ENCODE measurements around the gene GATC. TPM values are rescaled to one million over a fixed set of nuclear protein-coding genes. Genes with fewer than 3 reads are reported as not detected.

GATC gene
- polyA plus RNA-seq, 1 donor = 34.8 TPM

DNA sequence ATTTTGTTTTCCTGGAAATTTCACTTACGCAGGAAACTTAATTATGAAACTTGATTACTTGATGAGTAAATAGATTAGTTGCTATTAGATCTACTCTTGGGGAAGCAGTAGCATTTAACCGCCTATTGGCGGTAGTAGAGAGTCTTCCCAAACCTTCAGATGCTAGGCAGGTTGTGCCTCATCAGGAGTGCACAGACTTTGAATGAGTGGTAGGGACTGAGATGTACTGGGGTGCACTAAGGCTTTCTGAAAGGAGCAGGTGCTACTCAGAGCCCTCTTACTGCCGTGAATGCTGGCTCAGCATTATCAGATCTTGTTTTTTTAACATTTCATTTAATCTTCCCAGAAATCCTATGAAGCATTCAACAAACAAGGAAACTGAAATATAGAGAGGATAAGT lies 7.7 kb downstream of the GATC start:
- WGBS (ENCODE audit: insufficient coverage, low lambda C conversion rate) = no CpG with 5 or more reads among the region's 4 CpGs

DNA sequence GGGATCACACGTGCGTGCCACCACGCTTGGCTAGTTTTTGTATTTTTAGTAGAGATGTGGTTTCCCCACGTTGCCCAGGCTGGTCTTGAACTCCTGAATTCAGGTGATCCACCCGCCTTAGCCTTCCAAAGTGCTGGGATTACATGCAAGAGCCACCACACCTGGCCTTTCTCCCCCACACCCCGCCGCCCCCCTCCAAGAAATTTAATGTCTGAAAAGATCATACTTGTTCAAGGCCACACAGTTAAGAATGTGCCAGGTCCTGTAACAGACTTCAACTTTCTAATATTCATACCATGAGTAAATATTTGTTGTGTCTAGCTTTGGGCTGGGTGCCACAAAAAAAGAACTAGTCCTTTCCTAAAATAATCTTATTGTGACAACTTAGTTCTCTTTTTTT lies 9.1 kb downstream of the GATC start:
- Histone ChIP-seq H3K27ac (ENCODE audit: low read length) (no peak overlapping the region), H3K27me3 (ENCODE audit: control insufficient read depth, insufficient read depth, low read length) (no peaks in the 10 kb centered on the region), H3K4me3 (ENCODE audit: low read length) (no peak overlapping the region), H3K9me3 (ENCODE audit: control insufficient read depth, low read depth, low read length) (no peaks in the 10 kb centered on the region), H3K36me3 (ENCODE audit: control insufficient read depth, insufficient read depth, low read length) (peaks cover 57% of the 10 kb centered on the region), H3K4me1 (ENCODE audit: control insufficient read depth, insufficient read depth, low read length) (peaks cover 8% of the 10 kb centered on the region)
- no peak for DNase-seq
- no CpG with 5 or more reads among the region's 7 CpGs for WGBS (ENCODE audit: insufficient coverage, low lambda C conversion rate)

More for the DNA sequence above, 7.7 kb downstream of the GATC start:
- Histone ChIP-seq H3K36me3 (ENCODE audit: control insufficient read depth, insufficient read depth, low read length) (peaks cover 54% of the 10 kb centered on the region), H3K9me3 (ENCODE audit: control insufficient read depth, low read depth, low read length) (no peaks in the 10 kb centered on the region), H3K4me1 (ENCODE audit: control insufficient read depth, insufficient read depth, low read length) (peaks cover 8% of the 10 kb centered on the region), H3K4me3 (ENCODE audit: low read length) (no peak overlapping the region), H3K27me3 (ENCODE audit: control insufficient read depth, insufficient read depth, low read length) (no peaks in the 10 kb centered on the region), H3K27ac (ENCODE audit: low read length) (no peak overlapping the region)
- no peak for DNase-seq

DNA sequence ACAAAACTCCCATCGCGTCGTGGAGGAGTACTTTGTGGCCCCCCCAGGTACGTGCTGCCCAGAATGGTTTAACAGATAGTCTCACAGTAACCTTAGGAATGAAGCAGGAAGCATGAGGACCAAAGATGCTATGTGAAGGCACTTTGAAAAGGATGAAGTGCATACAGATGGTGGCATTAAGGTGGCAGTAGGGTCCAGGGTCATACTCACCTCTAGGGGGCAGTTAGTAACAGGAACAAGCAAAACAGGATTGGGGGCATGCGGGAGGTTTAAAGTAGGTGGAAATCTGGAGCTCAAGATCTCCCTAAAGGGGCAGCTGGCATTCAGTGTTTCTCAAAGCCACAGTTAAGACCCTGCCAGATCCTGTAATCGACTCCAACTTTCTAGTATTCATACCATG lies 10.9 kb downstream of the GATC start:
- DNase-seq = no peak
- Histone ChIP-seq H3K4me3 (ENCODE audit: low read length) (no peak overlapping the region), H3K27me3 (ENCODE audit: control insufficient read depth, insufficient read depth, low read length) (no peaks in the 10 kb centered on the region), H3K36me3 (ENCODE audit: control insufficient read depth, insufficient read depth, low read length) (peaks cover 67% of the 10 kb centered on the region), H3K4me1 (ENCODE audit: control insufficient read depth, insufficient read depth, low read length) (peaks cover 8% of the 10 kb centered on the region), H3K27ac (ENCODE audit: low read length) (no peak overlapping the region), H3K9me3 (ENCODE audit: control insufficient read depth, low read depth, low read length) (no peaks in the 10 kb centered on the region)
- WGBS (ENCODE audit: insufficient coverage, low lambda C conversion rate) = 60% methylated on average over 1 of the region's 6 CpGs

DNA sequence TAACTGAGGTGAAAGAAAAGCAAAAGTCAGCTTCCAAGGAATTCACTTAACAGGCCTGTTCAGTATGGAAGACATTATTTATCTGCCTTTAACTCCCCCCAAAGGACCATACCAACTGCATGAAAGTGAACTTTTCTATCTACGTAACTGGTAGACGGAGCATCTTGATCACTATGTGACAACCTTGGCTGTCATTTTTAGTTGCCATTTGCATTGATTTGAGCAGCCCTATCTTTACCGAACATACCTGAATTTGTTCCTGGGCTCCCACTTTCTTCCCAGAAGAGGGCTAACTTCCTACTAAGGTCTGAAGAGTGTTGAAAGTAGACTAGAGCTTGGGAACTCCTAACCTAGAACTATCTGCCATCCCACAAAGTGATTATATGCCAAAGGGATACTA lies 13.9 kb downstream of the GATC start:
- H3K27me3 ChIP-seq (ENCODE audit: control insufficient read depth, insufficient read depth, low read length) = no peaks in the 10 kb centered on the region
- no peaks in the 10 kb centered on the region for H3K4me1 ChIP-seq (ENCODE audit: control insufficient read depth, insufficient read depth, low read length)
- H3K4me3 ChIP-seq (ENCODE audit: low read length) = no peak overlapping the region
- H3K27ac ChIP-seq (ENCODE audit: low read length) = no peak overlapping the region
- no peaks in the 10 kb centered on the region for H3K9me3 ChIP-seq (ENCODE audit: control insufficient read depth, low read depth, low read length)
- no CpG with 5 or more reads among the region's 3 CpGs for WGBS (ENCODE audit: insufficient coverage, low lambda C conversion rate)
- no peak for DNase-seq
- peaks cover 88% of the 10 kb centered on the region for H3K36me3 ChIP-seq (ENCODE audit: control insufficient read depth, insufficient read depth, low read length)

DNA sequence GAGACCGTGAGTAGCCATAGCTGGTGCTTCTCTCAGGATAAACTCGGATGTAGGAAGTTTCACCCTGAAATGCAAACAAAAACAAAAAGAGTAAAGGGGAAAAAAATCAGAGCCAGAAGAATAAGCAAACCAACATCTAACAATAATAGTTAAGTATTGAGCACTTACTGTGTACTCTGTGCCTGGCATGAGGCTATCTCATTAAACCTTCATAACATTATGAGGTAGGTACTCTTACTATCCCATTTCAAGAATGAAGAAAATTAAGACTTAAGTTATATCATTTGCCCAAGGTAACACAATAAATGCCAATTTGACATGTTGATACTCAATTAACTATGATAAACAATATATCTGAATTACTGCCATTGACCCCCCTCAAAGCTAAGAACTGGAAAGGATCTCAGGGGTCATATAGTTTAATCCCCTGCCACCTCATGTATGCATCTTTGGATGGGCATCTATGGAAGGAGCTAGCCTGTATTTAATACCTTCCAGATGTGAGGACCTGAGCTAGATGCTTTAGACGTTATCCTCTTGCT lies 15.9 kb downstream of the GATC start:
- DNase-seq = no peak
- H3K27ac ChIP-seq (ENCODE audit: low read length) = no peak overlapping the region
- no peaks in the 10 kb centered on the region for H3K4me1 ChIP-seq (ENCODE audit: control insufficient read depth, insufficient read depth, low read length)
- WGBS (ENCODE audit: insufficient coverage, low lambda C conversion rate) = 40% methylated on average over 1 of the region's 3 CpGs
- no peaks in the 10 kb centered on the region for H3K27me3 ChIP-seq (ENCODE audit: control insufficient read depth, insufficient read depth, low read length)
- H3K36me3 ChIP-seq (ENCODE audit: control insufficient read depth, insufficient read depth, low read length) = peaks cover 83% of the 10 kb centered on the region
- no peak overlapping the region for H3K4me3 ChIP-seq (ENCODE audit: low read length)
- no peaks in the 10 kb centered on the region for H3K9me3 ChIP-seq (ENCODE audit: control insufficient read depth, low read depth, low read length)

DNA sequence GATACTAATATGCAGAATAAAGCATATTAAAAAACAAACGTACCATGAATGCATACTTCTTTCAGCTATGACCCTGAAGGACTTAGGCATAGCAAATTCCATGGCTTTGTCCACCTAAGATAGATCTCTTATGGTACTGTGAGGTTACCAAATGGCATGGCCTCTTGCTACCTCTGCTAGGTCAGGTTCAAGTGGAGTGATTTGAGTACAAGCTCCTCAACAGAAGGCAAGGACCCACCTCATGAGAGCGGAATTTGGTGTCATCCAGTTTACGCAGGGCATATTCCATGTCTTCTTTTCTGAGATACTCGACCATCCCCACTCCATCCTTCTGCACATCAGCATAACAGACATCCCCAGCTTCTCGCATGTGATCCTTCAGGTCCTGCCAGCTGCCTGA lies 17.5 kb downstream of the GATC start:
- peaks cover 5% of the 10 kb centered on the region for H3K4me1 ChIP-seq (ENCODE audit: control insufficient read depth, insufficient read depth, low read length)
- 100% methylated on average over 2 of the region's 5 CpGs for WGBS (ENCODE audit: insufficient coverage, low lambda C conversion rate)
- no peak overlapping the region for H3K4me3 ChIP-seq (ENCODE audit: low read length)
- no peak for DNase-seq
- H3K36me3 ChIP-seq (ENCODE audit: control insufficient read depth, insufficient read depth, low read length) = peaks cover 70% of the 10 kb centered on the region
- no peaks in the 10 kb centered on the region for H3K27me3 ChIP-seq (ENCODE audit: control insufficient read depth, insufficient read depth, low read length)
- H3K9me3 ChIP-seq (ENCODE audit: control insufficient read depth, low read depth, low read length) = no peaks in the 10 kb centered on the region
- no peak overlapping the region for H3K27ac ChIP-seq (ENCODE audit: low read length)

DNA sequence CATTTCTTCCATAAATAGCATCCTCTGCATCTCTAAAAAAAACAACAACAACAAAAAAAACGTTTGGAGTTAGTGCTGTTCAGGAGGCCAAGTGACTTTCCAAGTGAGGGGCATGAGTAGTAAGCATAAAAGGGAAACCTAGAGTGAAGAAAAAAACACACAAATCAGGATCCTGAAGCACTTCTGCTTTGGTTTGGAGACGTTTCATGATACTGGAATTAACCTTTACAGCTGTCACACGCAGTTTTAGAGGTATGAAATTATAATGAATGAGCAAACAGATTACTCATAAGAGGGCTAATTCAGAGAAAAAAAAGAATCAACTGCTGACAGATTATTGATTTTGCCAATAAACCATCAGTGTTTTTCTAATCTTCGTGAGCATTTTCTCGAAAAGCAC lies 19.5 kb downstream of the GATC start:
- Histone ChIP-seq H3K36me3 (ENCODE audit: control insufficient read depth, insufficient read depth, low read length) (peaks cover 54% of the 10 kb centered on the region), H3K27ac (ENCODE audit: low read length) (no peak overlapping the region), H3K9me3 (ENCODE audit: control insufficient read depth, low read depth, low read length) (no peaks in the 10 kb centered on the region), H3K4me3 (ENCODE audit: low read length) (no peak overlapping the region), H3K4me1 (ENCODE audit: control insufficient read depth, insufficient read depth, low read length) (peaks cover 8% of the 10 kb centered on the region), H3K27me3 (ENCODE audit: control insufficient read depth, insufficient read depth, low read length) (no peaks in the 10 kb centered on the region)
- no peak for DNase-seq
- WGBS (ENCODE audit: insufficient coverage, low lambda C conversion rate) = 43% methylated on average over 5 of the region's 5 CpGs

DNA sequence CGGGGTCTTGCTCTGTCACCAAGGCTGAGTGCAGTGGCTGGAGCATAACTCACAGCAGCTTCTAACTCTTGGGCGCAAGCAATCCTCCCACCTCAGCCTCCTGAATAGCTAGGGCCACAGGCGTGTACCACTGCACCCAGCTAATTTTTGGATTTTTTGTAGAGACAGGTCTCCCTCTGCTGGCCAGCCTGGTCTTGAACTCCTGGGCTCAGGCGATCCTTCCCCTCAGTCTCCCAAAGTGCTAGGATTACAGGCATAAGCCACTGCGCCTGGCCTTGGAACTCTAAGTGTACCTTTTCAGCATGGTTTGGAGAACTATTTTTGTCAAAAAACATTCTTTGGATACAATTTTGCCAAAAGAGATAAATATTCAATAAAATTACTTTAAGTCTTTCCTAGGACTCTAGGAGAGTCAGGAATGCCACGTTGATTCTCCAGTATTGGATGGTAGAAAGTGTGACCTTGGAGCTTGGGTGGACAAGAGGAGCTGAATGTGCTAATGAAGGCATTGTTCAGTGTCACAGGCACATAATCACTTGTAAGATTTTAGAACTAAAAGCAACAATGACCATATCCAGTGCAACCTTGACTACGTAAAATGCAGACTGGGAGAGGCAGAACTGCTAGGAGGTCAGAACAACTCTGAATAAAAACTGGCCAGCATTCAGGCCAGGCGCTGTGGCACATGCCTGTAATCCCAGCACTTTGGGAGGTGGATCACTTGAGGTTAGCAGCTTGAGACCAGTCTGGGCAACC lies 20.5 kb downstream of the GATC start:
- H3K36me3 ChIP-seq (ENCODE audit: control insufficient read depth, insufficient read depth, low read length) = peaks cover 46% of the 10 kb centered on the region
- H3K4me1 ChIP-seq (ENCODE audit: control insufficient read depth, insufficient read depth, low read length) = peaks cover 8% of the 10 kb centered on the region
- no peak overlapping the region for H3K4me3 ChIP-seq (ENCODE audit: low read length)
- no peak for DNase-seq
- H3K27ac ChIP-seq (ENCODE audit: low read length) = no peak overlapping the region
- no peaks in the 10 kb centered on the region for H3K9me3 ChIP-seq (ENCODE audit: control insufficient read depth, low read depth, low read length)
- 83% methylated on average over 1 of the region's 8 CpGs for WGBS (ENCODE audit: insufficient coverage, low lambda C conversion rate)
- H3K27me3 ChIP-seq (ENCODE audit: control insufficient read depth, insufficient read depth, low read length) = no peaks in the 10 kb centered on the region

DNA sequence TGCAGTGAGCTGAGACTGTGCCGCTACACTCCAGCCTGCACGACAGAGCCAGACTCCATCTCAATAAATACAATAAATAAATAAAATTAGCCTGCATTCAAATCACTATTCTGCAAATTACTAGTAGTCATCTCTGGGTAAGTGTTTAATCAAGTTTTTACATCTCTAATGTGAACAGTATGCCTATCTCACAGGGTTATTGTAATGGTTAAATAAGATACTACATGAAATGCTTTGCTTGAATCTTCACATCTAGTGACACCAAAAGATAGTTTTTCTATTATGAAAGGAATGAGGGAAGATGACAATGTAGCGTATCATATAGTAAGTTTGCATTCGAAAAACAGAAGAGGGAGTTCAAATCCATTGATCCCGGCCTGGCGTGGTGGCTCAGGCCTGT lies 21.2 kb downstream of the GATC start:
- peaks cover 8% of the 10 kb centered on the region for H3K4me1 ChIP-seq (ENCODE audit: control insufficient read depth, insufficient read depth, low read length)
- H3K4me3 ChIP-seq (ENCODE audit: low read length) = no peak overlapping the region
- WGBS (ENCODE audit: insufficient coverage, low lambda C conversion rate) = no CpG with 5 or more reads among the region's 6 CpGs
- H3K27me3 ChIP-seq (ENCODE audit: control insufficient read depth, insufficient read depth, low read length) = no peaks in the 10 kb centered on the region
- H3K27ac ChIP-seq (ENCODE audit: low read length) = no peak overlapping the region
- peaks cover 39% of the 10 kb centered on the region for H3K36me3 ChIP-seq (ENCODE audit: control insufficient read depth, insufficient read depth, low read length)
- H3K9me3 ChIP-seq (ENCODE audit: control insufficient read depth, low read depth, low read length) = no peaks in the 10 kb centered on the region
- DNase-seq = no peak

DNA sequence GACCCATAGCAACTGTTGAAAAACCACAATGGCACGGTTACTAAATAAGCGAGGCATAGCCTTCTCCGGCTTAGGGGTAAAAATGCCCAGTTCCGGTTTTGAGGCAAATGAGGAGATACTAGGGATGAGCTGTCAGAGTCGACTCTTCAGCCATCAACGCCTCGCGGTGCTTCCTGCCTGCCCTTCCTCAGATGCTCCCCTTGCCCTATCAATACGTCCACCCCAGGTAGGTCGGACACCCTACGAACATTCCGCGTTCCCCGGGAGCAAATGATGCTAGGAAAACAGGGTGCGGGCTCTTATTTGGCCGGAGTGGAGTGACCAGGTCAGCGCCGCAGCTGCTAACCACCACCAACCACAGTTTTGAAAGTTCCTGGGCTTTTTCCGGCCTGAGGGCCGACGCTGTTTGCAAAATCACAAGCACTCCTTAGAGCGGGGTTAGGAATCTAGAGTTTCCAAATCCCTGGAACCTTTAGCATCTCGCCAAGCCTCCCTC lies 22.1 kb downstream of the GATC start:
- no peak for DNase-seq
- peaks cover 29% of the 10 kb centered on the region for H3K36me3 ChIP-seq (ENCODE audit: control insufficient read depth, insufficient read depth, low read length)
- peak overlapping the region; percentile 77 for H3K4me3 ChIP-seq (ENCODE audit: low read length)
- peak overlapping the region; percentile 78 for H3K27ac ChIP-seq (ENCODE audit: low read length)
- no peaks in the 10 kb centered on the region for H3K27me3 ChIP-seq (ENCODE audit: control insufficient read depth, insufficient read depth, low read length)
- no peaks in the 10 kb centered on the region for H3K9me3 ChIP-seq (ENCODE audit: control insufficient read depth, low read depth, low read length)
- WGBS (ENCODE audit: insufficient coverage, low lambda C conversion rate) = no CpG with 5 or more reads among the region's 23 CpGs
- H3K4me1 ChIP-seq (ENCODE audit: control insufficient read depth, insufficient read depth, low read length) = peaks cover 8% of the 10 kb centered on the region
